ENCODE results near the gene IFT27. TPM values are rescaled to one million over a fixed set of nuclear protein-coding genes. Genes with fewer than 3 reads are reported as not detected.

Gene IFT27
- polyA plus RNA-seq, 1 experiment: 23.0 TPM

GRCh38 chr22:36714110-36714509 lies 61.8 kb downstream of the IFT27 start:
- no peaks in the 10 kb centered on the region for H3K36me3 ChIP-seq (ENCODE audit: control insufficient read depth, insufficient read depth, low read length)
- DNase-seq (ENCODE audit: low read depth): no peak
- TF ChIP-seq, protein P1, sequence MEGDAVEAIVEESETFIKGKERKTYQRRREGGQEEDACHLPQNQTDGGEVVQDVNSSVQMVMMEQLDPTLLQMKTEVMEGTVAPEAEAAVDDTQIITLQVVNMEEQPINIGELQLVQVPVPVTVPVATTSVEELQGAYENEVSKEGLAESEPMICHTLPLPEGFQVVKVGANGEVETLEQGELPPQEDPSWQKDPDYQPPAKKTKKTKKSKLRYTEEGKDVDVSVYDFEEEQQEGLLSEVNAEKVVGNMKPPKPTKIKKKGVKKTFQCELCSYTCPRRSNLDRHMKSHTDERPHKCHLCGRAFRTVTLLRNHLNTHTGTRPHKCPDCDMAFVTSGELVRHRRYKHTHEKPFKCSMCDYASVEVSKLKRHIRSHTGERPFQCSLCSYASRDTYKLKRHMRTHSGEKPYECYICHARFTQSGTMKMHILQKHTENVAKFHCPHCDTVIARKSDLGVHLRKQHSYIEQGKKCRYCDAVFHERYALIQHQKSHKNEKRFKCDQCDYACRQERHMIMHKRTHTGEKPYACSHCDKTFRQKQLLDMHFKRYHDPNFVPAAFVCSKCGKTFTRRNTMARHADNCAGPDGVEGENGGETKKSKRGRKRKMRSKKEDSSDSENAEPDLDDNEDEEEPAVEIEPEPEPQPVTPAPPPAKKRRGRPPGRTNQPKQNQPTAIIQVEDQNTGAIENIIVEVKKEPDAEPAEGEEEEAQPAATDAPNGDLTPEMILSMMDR (IDR thresholded peaks at IDR 0.05; ENCODE audit: insufficient read depth, low read depth, low read length): no peak
- ChIA-PET CTCF (no interaction called here), POLR2A (no interaction called here)
- peaks cover 9% of the 10 kb centered on the region for H3K27me3 ChIP-seq (ENCODE audit: control insufficient read depth, insufficient read depth, low read length)
- no peak overlapping the region for H3K4me3 ChIP-seq (ENCODE audit: low read depth, low read length)

DNA sequence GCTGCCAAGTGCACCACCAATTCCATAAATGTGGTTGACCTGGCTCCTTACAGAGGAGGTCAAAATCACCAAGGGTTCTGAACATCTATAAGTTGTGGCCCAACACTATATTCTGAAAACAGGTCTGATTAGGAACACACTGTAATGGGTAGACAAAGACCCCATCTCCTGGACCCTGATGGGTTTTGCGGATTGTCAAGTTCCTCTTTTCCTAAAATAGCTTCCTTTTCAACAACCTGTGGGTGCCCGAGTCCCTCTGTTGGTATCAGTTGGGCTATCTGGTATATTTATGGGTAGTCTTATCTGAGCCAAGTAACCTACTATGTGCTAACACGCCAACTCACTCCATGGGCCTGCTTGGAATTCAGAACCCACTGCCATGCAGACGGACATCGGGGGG lies 62.5 kb downstream of the IFT27 start:
- H3K27me3 ChIP-seq (ENCODE audit: control insufficient read depth, insufficient read depth, low read length): peaks cover 8% of the 10 kb centered on the region
- TF ChIP-seq, protein P1 (IDR thresholded peaks at IDR 0.05; ENCODE audit: insufficient read depth, low read depth, low read length): no peak
- CTCF ChIA-PET: no interaction called here

More for the DNA sequence above, 62.5 kb downstream of the IFT27 start:
- Histone ChIP-seq H3K36me3 (ENCODE audit: control insufficient read depth, insufficient read depth, low read length) (no peaks in the 10 kb centered on the region), H3K4me3 (ENCODE audit: low read depth, low read length) (no peak overlapping the region)
- POLR2A ChIA-PET: no interaction called here
- no peak for DNase-seq (ENCODE audit: low read depth)

Other genes starting within 250 kb of the IFT27 start
- 420 and 505 TPM in 2 replicates for gene EIF3D, start 247.0 kb downstream of the IFT27 start, polyA plus RNA-seq (2011; rRNA removed)
- gene CACNG2, start 72.4 kb downstream of the IFT27 start, polyA plus RNA-seq (2011; rRNA removed): not detected in 2 replicates
- gene PVALB, start 40.9 kb upstream of the IFT27 start, polyA plus RNA-seq (2011; rRNA removed): not detected in 2 replicates
- not detected in 2 replicates for gene NCF4, start 84.9 kb upstream of the IFT27 start, polyA plus RNA-seq (2011; rRNA removed)
- gene CSF2RB, start 137.5 kb upstream of the IFT27 start, polyA plus RNA-seq (2011; rRNA removed): 0.02 TPM in 2 replicates
- gene TST, start 243.3 kb upstream of the IFT27 start, polyA plus RNA-seq (2011; rRNA removed): 32.8 and 45.7 TPM in 2 replicates
- 27.7 and 45.5 TPM in 2 replicates for gene MPST, start 243.6 kb upstream of the IFT27 start, polyA plus RNA-seq (2011; rRNA removed)